Measurements from ENCODE around the gene FAM50B. TPM values are rescaled to one million over a fixed set of nuclear protein-coding genes. Genes with fewer than 3 reads are reported as not detected.
A peak's percentile ranks its signal among the peaks of the same experiment; 100 is the strongest.

The FAM50B gene
- total and polyA plus RNA-seq, 3 experiments from 2014 or later, result 7.3 to 10.3 (median 7.5) TPM

- Histone ChIP-seq H3K27me3 (ENCODE audit: insufficient read depth, low read length, poor library complexity, severe bottlenecking) (peaks cover 6% of the 10 kb centered on the region), H3K36me3 (ENCODE audit: insufficient read depth, low read length) (no peaks in the 10 kb centered on the region), H3K27ac (ENCODE audit: low read depth, low read length) (no peak overlapping the region), H3K4me1 (ENCODE audit: insufficient read depth, low read length) (no peaks in the 10 kb centered on the region), H3K9me3 (ENCODE audit: low read length) (no peaks in the 10 kb centered on the region), H3K4me3 (ENCODE audit: low read length) (no peak overlapping the region)
- no peaks in the 10 kb centered on the region for H3K36me3 Mint-ChIP-seq
- ChIA-PET CTCF (no interaction called here), POLR2A (no interaction called here)
- peaks cover 0 to 4% (median 0%) of the 10 kb centered on the region in 5 donors for H3K9me3 Mint-ChIP-seq
- peak overlapping the region in 2 of 7 donors; percentile 24 to 70 for H3K4me3 Mint-ChIP-seq
- peak overlapping the region in 5 of 8 donors; percentile 42 to 68 (median 51) for H3K27ac Mint-ChIP-seq
- no peak for DNase-seq
- peaks cover 8 to 27% (median 17%) of the 10 kb centered on the region in 3 donors for H3K4me1 Mint-ChIP-seq
- H3K27me3 Mint-ChIP-seq, result peaks cover 0 to 65% of the 10 kb centered on the region in 2 donors
Measured at GRCh38 chr6:3869284-3869631, 20.1 kb downstream of the FAM50B start.

GRCh38 chr6:3869632-3870527, 20.7 kb downstream of the FAM50B start:
- peaks cover 8 to 27% (median 17%) of the 10 kb centered on the region in 3 donors for H3K4me1 Mint-ChIP-seq
- ChIA-PET POLR2A (no interaction called here), CTCF (no interaction called here)
- H3K27me3 ChIP-seq (ENCODE audit: insufficient read depth, low read length, poor library complexity, severe bottlenecking), result peaks cover 6% of the 10 kb centered on the region
- no peaks in the 10 kb centered on the region for H3K9me3 ChIP-seq (ENCODE audit: low read length)
- H3K27me3 Mint-ChIP-seq, result peaks cover 0 to 61% of the 10 kb centered on the region in 2 donors
- no peak overlapping the region for H3K27ac ChIP-seq (ENCODE audit: low read depth, low read length)
- no peaks in the 10 kb centered on the region for H3K36me3 Mint-ChIP-seq
- no peak overlapping the region for H3K4me3 ChIP-seq (ENCODE audit: low read length)
- H3K36me3 ChIP-seq (ENCODE audit: insufficient read depth, low read length), result no peaks in the 10 kb centered on the region
- H3K4me1 ChIP-seq (ENCODE audit: insufficient read depth, low read length), result no peaks in the 10 kb centered on the region
- peak overlapping the region in 6 of 7 donors; percentile 14 to 70 (median 35) for H3K4me3 Mint-ChIP-seq
- peak overlapping the region in 6 of 8 donors; percentile 23 to 68 (median 54) for H3K27ac Mint-ChIP-seq
- no peak for DNase-seq
- H3K9me3 Mint-ChIP-seq, result peaks cover 0 to 4% (median 0%) of the 10 kb centered on the region in 5 donors

- no peak for DNase-seq
- H3K4me1 ChIP-seq (ENCODE audit: insufficient read depth, low read length), result no peaks in the 10 kb centered on the region
- CTCF ChIA-PET, result no interaction called here
- peaks cover 2% of the 10 kb centered on the region for H3K27me3 ChIP-seq (ENCODE audit: insufficient read depth, low read length, poor library complexity, severe bottlenecking)
- peak overlapping the region in 1 of 7 donors; percentile 70 for H3K4me3 Mint-ChIP-seq
- H3K27ac ChIP-seq (ENCODE audit: low read depth, low read length), result no peak overlapping the region
- no peaks in the 10 kb centered on the region for H3K9me3 ChIP-seq (ENCODE audit: low read length)
- peaks cover 8 to 27% (median 17%) of the 10 kb centered on the region in 3 donors for H3K4me1 Mint-ChIP-seq
- no peaks in the 10 kb centered on the region for H3K36me3 ChIP-seq (ENCODE audit: insufficient read depth, low read length)
- H3K9me3 Mint-ChIP-seq, result no peaks in the 10 kb centered on the region
- H3K4me3 ChIP-seq (ENCODE audit: low read length), result no peak overlapping the region
- POLR2A ChIA-PET, result no interaction called here
- peak overlapping the region in 4 of 8 donors; percentile 4 to 59 (median 53) for H3K27ac Mint-ChIP-seq
- no peaks in the 10 kb centered on the region for H3K36me3 Mint-ChIP-seq
- peaks cover 0 to 55% of the 10 kb centered on the region in 2 donors for H3K27me3 Mint-ChIP-seq
Measured at GRCh38 chr6:3870528-3870925, 21.4 kb downstream of the FAM50B start.

DNA sequence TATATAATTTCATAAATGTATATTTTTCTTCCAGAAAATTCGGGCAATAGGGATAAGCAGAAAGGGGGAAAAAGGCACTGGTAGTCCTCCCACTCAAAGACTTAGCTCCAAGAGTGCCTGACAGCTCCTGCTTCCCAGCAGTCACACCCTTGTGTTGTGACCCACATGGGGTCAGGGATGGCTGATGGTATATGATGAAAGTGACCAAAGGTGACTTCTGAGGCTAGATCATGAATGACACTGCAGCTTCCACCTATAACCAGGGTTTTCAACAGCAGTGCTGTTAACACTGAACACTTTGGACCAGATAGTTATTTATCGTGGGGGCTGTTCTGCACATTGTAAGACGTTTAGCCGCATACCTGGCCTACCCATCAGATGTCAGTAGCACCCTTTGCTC, 22.3 kb downstream of the FAM50B start:
- Mint-ChIP-seq H3K27ac (no peak overlapping the region), H3K4me3 (no peak overlapping the region), H3K36me3 (no peaks in the 10 kb centered on the region), H3K9me3 (no peaks in the 10 kb centered on the region), H3K4me1 (peaks cover 8 to 27% (median 17%) of the 10 kb centered on the region in 3 donors), H3K27me3 (peaks cover 0 to 49% of the 10 kb centered on the region in 2 donors)
- Histone ChIP-seq H3K4me3 (ENCODE audit: low read length) (no peak overlapping the region), H3K27me3 (ENCODE audit: insufficient read depth, low read length, poor library complexity, severe bottlenecking) (no peaks in the 10 kb centered on the region), H3K9me3 (ENCODE audit: low read length) (no peaks in the 10 kb centered on the region), H3K4me1 (ENCODE audit: insufficient read depth, low read length) (no peaks in the 10 kb centered on the region), H3K36me3 (ENCODE audit: insufficient read depth, low read length) (no peaks in the 10 kb centered on the region), H3K27ac (ENCODE audit: low read depth, low read length) (no peak overlapping the region)
- CTCF ChIA-PET, result no interaction called here
- POLR2A ChIA-PET, result no interaction called here
- DNase-seq, result no peak

- ChIA-PET CTCF (no interaction called here), POLR2A (no interaction called here)
- Mint-ChIP-seq H3K9me3 (no peaks in the 10 kb centered on the region), H3K27me3 (peaks cover 0 to 45% of the 10 kb centered on the region in 2 donors), H3K4me1 (peaks cover 8 to 27% (median 17%) of the 10 kb centered on the region in 3 donors), H3K4me3 (no peak overlapping the region), H3K27ac (no peak overlapping the region), H3K36me3 (no peaks in the 10 kb centered on the region)
- H3K4me3 ChIP-seq (ENCODE audit: low read length), result no peak overlapping the region
- no peaks in the 10 kb centered on the region for H3K27me3 ChIP-seq (ENCODE audit: insufficient read depth, low read length, poor library complexity, severe bottlenecking)
- DNase-seq, result no peak
- H3K36me3 ChIP-seq (ENCODE audit: insufficient read depth, low read length), result no peaks in the 10 kb centered on the region
- no peak overlapping the region for H3K27ac ChIP-seq (ENCODE audit: low read depth, low read length)
- no peaks in the 10 kb centered on the region for H3K4me1 ChIP-seq (ENCODE audit: insufficient read depth, low read length)
- no peaks in the 10 kb centered on the region for H3K9me3 ChIP-seq (ENCODE audit: low read length)
Measured at GRCh38 chr6:3871939-3872338, 22.8 kb downstream of the FAM50B start.

- ChIA-PET POLR2A (no interaction called here), CTCF (interaction anchor here (1.4 kb wide), 1 partner anchor 23 kb away, joined by 4 read pairs; the partner anchor contains the start of gene FAM50B)
- H3K27me3 ChIP-seq (ENCODE audit: insufficient read depth, low read length, poor library complexity, severe bottlenecking), result no peaks in the 10 kb centered on the region
- H3K27ac ChIP-seq (ENCODE audit: low read depth, low read length), result no peak overlapping the region
- Mint-ChIP-seq H3K4me3 (no peak overlapping the region), H3K4me1 (peaks cover 8 to 27% (median 17%) of the 10 kb centered on the region in 3 donors), H3K36me3 (no peaks in the 10 kb centered on the region), H3K27me3 (peaks cover 0 to 43% of the 10 kb centered on the region in 2 donors), H3K27ac (no peak overlapping the region), H3K9me3 (no peaks in the 10 kb centered on the region)
- no peaks in the 10 kb centered on the region for H3K9me3 ChIP-seq (ENCODE audit: low read length)
- H3K36me3 ChIP-seq (ENCODE audit: insufficient read depth, low read length), result no peaks in the 10 kb centered on the region
- DNase-seq, result no peak
- H3K4me1 ChIP-seq (ENCODE audit: insufficient read depth, low read length), result no peaks in the 10 kb centered on the region
- no peak overlapping the region for H3K4me3 ChIP-seq (ENCODE audit: low read length)
Measured at GRCh38 chr6:3872370-3872854, 23.2 kb downstream of the FAM50B start.

DNA sequence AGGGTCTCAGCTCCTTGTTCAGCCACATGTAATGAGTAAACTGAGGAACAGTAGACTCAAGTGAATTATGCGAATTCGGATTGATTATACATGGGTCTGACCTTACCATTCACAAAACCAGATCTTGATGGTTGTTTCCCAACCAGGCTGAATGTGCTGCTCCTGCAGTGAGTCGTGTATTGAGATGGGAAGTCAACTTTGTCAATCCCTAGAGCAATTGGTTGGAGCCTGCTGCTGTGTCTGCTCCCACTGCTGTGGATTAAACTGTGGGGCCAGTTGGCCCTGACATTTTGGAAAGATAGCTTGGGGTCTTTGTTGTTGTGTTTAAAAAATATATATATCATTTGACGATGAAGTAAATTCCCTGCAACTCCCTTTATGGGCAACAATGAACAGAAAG, 23.9 kb downstream of the FAM50B start:
- no peaks in the 10 kb centered on the region for H3K36me3 ChIP-seq (ENCODE audit: insufficient read depth, low read length)
- Mint-ChIP-seq H3K27me3 (peaks cover 0 to 37% of the 10 kb centered on the region in 2 donors), H3K27ac (no peak overlapping the region), H3K36me3 (no peaks in the 10 kb centered on the region), H3K9me3 (no peaks in the 10 kb centered on the region), H3K4me1 (peaks cover 8 to 21% (median 14%) of the 10 kb centered on the region in 3 donors), H3K4me3 (no peak overlapping the region)
- H3K27ac ChIP-seq (ENCODE audit: low read depth, low read length), result no peak overlapping the region
- ChIA-PET POLR2A (no interaction called here), CTCF (interaction anchor here (1.4 kb wide), 1 partner anchor 24 kb away, joined by 4 read pairs; the partner anchor contains the start of gene FAM50B)
- no peak for DNase-seq
- no peaks in the 10 kb centered on the region for H3K4me1 ChIP-seq (ENCODE audit: insufficient read depth, low read length)
- H3K27me3 ChIP-seq (ENCODE audit: insufficient read depth, low read length, poor library complexity, severe bottlenecking), result no peaks in the 10 kb centered on the region
- H3K9me3 ChIP-seq (ENCODE audit: low read length), result no peaks in the 10 kb centered on the region
- H3K4me3 ChIP-seq (ENCODE audit: low read length), result no peak overlapping the region

- no peak overlapping the region for H3K27ac Mint-ChIP-seq
- H3K36me3 Mint-ChIP-seq, result no peaks in the 10 kb centered on the region
- H3K27me3 ChIP-seq (ENCODE audit: insufficient read depth, low read length, poor library complexity, severe bottlenecking), result no peaks in the 10 kb centered on the region
- H3K27me3 Mint-ChIP-seq, result peaks cover 0 to 34% of the 10 kb centered on the region in 2 donors
- H3K4me3 Mint-ChIP-seq, result no peak overlapping the region
- ChIA-PET CTCF (interaction anchor here (1.4 kb wide), 1 partner anchor 25 kb away, joined by 4 read pairs; the partner anchor contains the start of gene FAM50B), POLR2A (no interaction called here)
- no peak overlapping the region for H3K27ac ChIP-seq (ENCODE audit: low read depth, low read length)
- H3K36me3 ChIP-seq (ENCODE audit: insufficient read depth, low read length), result no peaks in the 10 kb centered on the region
- H3K9me3 ChIP-seq (ENCODE audit: low read length), result no peaks in the 10 kb centered on the region
- no peak for DNase-seq
- no peak overlapping the region for H3K4me3 ChIP-seq (ENCODE audit: low read length)
- peaks cover 8 to 14% (median 11%) of the 10 kb centered on the region in 3 donors for H3K4me1 Mint-ChIP-seq
- H3K9me3 Mint-ChIP-seq, result no peaks in the 10 kb centered on the region
- no peaks in the 10 kb centered on the region for H3K4me1 ChIP-seq (ENCODE audit: insufficient read depth, low read length)
Measured at GRCh38 chr6:3874069-3874468, 24.9 kb downstream of the FAM50B start.

All from CD8-positive, alpha-beta memory T cell (primary cell).